Inflammatory macrophage treated with lipopolysaccharide for 1 hour (primary cell): ENCODE results near the gene VDR.

Source experiments
- DNase-seq, 2 donors: peaks; one replicate each; pipeline ENCODE4 v3.0.0-alpha.2; 2020 to 2022

VDR gene

DNA sequence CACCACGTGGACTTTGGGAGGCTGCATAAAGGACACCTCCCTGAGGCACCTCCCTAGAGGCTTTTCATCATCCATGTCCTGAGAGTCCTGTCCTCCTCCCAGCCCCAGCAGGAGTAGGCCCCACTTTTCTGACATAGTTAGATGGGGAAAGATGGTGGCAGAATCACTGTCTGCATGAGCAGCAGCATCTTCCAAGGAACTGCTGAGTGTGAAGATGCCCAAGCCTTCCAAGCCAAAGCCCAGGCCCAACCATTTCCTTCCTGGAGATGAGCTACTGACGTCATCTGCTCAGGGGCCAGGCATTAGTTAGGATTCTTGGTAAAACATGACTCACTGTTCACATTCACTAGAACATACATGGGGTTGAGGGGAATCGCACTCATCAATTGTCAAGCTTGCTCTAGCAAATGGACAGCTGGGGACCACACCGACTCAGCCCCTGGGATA lies 37.3 kb downstream of the VDR start:
- peak; percentile 36 to 66 for DNase-seq

DNA sequence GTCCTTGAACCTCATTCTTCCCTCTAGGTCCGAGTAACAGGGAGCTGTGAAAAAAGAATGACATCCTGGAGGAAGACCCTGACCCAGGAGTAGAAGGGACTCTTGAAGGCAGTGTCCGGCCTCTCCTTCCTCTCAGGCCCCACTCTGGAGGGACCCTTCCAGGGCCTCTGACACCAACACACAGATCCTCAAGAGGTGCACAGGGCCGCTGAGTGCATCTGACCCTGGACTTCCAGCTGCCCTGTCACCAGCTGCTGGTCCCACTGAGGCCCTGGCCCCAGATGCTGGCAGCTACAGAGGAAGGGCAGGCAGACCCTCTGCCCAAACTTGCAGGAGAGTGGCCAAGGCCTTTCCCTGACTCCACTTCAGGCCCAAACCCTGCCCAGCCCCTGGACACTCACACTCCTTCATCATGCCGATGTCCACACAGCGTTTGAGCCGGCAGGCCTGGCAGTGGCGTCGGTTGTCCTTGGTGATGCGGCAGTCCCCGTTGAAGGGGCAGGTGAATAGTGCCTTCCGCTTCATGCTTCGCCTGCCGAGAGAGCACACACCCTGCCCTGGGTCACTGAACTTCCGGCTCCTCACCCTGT lies 40.1 kb downstream of the VDR start:
- DNase-seq = no peak

DNA sequence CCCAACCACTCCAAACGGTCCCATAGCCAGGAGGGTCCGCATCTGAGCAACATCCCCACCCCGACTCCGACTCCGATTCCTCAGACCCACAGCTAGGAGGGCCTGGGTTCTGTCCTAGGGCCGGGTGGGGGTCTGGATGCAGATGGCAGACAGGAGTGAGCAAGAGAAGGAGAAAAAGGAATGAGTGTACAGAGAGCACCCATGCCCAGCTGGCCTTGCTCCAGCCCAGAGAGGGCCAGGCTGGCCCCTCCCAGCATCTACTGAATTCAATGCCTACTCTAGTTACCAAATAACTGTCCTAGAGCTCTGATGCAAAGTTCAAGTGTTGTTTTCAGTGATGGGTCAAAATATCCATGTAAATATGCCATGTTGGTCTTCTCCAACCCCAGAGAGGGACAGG lies 40.8 kb downstream of the VDR start:
- no peak for DNase-seq

DNA sequence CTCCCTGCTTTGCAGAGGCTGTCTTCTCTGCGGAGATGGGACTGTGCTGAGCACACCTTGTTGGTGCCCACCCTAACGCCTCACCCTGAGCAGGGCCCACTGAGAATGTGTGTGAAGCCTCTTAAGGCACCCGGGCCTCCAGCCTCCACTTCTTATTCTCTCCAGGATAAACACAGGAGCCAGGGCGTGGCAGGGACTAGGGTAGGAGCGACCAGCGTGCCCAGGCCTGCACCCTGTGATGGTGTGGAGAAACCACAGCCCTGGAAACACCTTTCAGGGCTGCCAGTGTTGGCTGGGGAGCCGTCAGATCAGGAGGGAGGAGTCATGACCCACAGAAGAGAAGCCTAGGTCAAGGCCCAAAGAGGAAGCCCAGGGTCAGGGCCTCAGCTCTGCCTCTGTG lies 41.3 kb downstream of the VDR start:
- DNase-seq = no peak

DNA sequence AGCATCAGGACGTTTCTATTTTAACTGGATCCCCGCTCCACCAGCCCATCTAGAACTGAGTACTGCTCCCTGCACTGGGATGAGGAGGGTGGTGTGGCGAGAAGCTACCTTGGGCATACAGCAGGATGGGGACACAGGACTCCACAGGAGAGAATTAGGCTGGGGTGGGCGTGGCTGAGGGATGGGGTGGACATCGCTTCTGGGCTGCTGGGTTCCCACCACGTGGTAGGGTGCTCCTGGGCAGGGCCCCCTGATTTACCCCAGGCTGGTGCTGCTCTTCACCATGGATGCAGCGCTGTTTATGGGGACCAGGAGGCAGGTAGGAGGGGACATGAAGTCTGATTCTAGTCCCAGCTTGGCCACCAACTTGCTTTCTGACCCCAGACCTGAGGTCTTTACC lies 41.9 kb downstream of the VDR start:
- DNase-seq = no peak

DNA sequence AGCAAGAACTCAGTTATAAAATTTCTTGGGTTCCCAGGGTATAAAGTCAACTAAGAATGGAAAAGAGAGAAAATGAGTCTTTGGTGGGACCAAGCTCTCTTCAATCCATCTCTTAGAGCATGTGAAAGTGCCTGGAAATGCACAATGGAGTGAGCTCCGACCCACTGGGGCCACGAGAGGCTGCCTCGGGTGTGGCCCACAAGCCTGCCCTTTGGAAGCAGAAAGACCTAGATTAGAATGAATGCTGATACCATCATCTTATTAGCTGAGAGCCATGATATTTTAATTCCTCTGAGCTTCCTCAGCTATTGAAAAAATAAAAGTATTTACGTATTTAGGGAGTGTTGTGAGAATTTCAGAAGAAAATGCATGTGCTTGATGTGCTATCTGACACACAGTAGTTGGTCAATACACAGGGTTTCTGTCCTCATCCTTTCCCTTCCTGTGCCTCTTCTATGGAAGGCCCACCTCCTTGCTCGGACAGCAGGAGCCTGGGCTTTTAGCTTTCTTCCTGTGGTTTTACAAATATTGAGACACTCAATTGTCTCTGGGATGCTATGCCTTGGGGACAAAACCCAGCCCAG lies 42.5 kb downstream of the VDR start:
- DNase-seq = no peak

DNA sequence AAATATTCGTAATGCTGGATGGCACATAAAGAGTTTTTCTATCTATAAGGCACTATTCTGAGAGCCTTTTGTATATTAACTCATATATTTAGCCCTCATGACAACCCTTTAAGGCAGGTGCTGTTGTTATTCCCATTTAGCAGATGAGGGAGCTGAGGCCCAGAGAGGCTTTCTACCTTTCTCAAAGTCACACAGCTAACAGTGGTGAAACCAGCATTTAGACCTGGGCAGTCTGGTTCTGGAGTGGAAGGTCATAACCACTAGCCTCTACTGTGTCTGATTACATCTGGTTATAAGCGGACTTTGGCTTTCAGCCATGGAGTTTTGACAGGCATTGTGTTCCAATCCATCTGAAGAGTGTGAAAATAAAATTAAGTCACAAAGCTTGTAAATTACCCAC lies 43.9 kb downstream of the VDR start:
- DNase-seq = no peak

DNA sequence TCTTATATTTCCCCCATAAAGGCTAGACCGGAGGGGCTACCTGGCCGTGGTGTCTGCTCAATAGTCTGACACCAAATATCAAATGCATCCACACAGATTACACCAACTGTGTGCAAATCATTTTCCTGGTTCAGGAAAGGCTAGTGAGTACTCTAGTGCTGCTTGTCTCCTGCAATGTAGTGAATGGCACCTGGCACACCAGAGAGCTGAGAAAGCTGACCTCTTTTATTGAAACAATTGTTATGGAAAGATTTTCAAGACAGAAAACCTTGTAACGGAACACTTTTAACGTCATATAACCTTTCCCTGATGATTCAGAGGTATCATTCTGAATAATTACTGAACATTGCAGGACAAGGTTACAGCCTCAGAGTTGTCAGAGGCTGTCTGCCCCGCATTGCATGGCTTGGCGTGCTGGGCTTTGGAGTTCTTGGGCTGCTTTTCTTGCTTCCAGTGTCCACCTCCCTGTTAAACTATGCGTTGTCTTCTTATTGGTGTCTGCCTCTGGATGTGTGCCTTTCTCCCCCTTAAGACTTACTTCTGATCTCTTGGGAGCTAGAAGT lies 44.4 kb downstream of the VDR start:
- no peak for DNase-seq

DNA sequence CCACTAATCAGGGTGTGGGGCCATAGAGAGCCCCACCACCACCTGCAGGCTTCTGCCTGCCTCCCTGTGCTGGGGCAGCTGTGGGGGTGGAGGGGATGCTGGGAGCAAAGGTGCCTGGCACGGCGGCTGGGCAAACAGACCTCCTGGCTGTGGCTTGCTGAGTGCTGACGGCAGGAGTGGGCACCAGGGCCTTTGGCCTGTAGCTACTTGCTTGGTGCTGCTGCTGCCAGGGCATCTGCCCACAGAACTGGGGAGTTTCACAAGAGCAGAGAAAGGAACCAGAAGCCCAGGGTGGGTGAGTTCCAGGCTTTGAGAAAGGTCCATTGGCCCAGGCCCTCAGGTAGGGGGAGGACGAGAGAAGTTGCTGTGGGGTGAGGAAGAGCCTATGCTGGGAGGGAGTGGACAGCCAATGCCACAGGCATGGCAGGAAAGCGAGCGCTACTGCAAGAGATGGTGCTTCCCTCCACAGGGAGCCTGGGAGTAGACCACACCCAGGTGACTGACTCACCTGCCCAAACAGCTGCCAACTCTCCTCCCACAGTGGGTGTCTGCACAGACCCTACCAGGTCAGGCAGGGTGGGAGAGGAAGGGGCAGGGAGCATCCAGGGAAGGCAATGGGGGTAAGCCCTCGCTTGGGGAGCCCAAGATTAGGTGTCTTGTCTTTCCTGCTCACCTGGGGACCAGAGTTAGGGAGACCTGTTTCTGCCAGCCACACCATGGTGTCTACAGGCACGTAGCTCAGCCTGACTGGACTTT lies 46.1 kb downstream of the VDR start:
- DNase-seq = no peak

DNA sequence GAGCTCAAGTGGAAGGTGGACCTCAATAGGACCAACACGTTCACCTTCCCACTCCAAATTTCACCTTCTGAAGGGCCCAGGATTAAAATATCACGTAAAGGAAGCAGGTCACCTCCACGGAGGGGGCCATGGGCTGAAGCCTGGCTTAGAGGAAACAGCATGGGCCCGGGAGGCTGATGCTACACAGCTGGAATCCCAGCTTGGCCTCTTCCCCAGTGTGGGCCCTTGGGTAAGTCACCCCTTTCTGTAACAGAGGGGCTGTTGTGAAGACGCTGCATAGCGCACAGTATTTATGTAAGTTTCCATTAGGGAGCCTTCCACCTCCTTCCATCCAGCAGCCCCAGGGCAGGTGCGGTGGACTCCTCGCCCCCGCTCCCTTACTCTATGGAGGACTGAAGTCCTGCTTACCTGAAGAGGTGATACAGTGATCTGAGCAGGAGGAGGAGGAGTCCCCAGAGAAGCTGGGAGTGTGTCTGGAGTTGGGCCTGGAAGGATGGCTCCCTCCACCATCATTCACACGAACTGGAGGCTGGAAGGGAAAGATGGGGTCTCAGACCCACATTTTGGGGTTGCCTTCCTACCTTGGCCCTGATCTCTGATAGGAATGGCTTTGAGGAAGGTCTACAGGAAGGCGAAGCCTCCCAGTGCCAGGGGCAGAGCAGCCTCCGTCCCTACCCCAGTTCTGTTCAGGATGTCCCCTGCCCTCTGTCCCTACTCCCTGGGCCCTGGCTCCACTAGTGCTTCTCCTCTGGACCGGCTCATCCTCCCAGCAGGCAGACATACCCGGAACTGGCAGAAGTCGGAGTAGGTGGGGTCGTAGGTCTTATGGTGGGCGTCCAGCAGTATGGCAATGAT lies 47.8 kb downstream of the VDR start:
- DNase-seq = no peak

DNA sequence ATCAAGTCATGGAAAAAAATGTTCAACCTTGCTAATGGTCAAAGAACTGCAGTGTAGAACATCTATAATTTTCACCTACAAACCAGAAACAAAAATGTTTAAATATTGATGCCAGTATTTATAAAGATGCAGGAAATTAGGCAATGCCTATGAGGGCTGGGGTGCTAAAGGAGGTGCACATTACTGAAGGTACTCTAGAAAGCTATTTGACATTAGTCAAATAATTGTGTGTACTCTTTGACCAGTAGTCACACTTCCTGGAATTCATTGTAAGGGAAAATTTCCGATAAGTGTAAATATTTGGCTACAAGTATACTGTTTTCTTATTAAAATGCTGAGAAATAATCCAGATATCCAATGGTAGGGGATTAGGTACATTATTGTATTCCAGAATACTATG lies 48.7 kb downstream of the VDR start:
- DNase-seq = no peak

DNA sequence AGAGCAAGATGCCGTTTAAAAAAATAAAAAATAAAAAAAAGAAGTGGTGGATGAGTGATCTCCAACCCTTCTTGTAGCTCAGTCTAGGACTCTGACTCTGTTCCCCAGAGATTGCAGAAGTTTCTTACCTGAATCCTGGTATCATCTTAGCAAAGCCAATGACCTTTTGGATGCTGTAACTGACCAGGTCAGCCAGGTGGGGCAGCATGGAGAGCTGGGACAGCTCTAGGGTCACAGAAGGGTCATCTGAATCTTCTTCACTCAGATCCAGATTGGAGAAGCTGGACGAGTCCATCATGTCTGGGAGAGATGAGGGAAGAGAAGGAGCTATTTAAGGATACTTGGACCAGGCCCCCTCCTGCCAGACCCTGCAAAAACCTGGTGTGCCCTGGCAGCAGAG lies 49.3 kb downstream of the VDR start:
- DNase-seq = no peak

DNA sequence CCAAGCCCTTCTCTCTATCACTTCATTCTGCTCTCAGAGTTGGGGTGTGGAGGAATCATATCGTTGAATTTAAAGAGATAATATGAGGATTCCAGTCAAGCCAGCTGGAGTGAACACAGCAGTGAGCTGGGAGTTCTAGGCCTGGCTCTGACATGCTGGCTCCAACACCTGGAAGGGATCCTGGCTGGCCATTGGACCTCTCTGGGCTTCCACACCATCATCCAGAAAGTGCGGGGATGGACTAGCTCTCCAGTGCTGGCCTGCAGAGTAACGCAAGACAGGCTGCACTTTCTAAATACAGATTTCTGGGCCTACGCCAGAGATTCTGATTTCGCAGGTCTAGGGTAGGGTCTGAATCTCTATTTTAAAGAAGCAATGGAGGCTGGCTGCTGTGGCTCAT lies 50.3 kb downstream of the VDR start:
- DNase-seq = no peak

DNA sequence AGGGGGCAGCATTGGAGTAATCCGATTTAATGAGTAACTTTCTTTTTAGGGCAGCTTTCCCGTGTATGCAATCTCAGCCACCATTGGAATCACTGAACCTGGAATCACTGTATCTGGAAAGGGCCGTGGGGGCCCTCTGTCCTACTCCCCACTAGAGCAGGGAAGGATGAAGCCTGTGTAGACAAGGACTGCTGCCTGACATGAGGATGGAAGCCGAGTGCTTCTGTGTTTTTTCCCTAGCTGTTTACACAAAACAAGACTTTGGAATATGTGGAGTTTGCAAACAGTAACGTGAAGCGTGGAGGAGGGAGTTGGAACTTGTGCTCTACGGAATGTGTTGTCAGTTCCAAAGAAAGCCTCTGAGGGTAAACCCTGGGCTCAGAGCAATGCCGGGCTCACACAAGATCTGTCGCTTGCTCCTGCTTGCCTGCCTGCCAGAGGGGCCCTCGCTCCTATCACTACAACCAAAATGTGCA lies 52.7 kb downstream of the VDR start:
- DNase-seq = no peak

DNA sequence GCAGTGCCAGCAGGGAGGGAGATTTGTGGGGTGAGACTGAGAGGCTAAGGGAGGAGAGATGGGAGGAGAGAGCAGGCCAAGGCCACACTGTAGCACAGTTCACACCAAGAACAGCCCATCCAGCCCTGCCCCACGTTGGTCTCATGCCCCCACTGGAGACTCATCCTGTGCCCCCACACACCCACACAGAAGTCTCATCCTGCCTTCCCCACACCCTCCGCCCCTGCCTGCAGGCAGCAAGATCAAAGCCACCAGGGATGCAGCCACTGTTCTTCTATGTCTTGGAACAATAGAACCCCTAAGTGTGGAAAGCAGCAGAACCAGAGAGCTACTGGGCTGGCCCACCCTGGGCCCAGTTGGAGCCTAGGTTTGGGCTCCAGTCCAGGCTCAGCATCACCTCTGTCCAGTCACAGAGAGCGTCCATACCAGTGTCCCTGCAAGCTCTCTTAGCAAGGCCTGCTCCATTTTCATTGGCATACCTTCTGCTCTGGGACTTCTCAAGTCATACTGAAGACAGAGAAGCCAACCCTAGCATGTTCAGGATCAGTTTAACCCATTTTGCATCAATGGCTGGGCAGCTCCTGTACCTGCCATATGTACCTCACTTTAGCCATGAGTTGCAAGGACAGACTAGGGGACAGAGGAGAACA lies 53.4 kb downstream of the VDR start:
- no peak for DNase-seq

DNA sequence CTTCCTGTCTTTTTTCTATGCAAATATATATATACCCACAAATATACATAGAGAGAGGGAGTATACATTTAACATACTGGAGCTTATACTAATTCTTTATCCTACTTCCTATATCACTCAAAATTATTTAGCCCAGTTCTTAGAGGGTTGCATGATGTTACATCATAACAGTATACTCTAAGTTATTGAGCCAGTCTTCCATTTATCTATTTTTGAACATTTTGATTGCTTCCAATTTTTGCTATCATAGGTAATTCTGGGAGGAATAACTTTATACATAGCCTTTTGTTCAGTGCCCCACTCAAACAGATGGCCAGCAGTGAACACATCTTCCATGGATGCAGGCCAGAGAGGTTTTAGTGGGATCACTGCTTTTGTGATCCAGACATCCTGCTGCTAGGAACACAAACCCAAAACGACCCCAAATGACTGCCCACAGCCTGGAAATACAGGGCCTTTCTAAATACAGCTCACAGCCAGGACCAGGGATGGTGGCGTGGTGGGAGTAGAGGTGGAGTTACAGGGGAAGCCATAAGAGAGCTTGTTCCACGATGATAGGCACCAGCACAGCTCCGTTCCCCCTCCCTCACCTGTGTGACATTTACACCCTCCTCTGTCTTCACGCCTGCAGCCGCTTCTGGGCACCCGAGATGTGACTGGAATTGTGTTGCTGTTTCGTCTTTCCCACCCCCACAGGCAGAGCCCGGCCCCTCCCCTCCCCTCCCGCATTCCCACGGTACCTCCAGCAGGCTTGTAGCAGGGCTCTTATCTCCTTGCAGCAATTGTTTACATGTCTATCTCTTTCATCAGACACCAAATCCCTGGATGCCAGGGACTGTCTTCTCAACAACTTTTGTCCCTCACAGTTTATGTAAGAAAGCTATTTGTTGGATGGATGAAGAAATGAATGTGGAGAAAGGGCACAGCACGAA lies 54.4 kb downstream of the VDR start:
- no peak for DNase-seq

DNA sequence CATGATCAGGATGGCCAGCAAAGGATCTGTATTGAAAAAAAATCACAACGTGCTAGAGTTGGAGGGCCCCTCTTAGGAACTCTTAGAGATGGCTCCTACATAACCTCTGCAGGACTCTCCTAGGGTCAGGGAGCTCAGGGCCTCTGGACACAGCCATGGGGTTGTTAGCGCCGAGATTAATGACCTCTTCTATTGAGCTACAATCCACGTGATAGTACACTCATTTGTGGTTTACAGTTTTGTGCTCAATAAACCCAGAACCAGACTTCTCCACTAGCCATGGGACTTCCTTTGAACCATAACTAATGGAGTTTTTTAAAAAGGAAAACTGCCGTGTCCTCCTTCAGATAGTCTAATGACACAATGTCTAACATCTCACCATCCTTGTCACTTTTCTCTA lies 55.5 kb downstream of the VDR start:
- no peak for DNase-seq

DNA sequence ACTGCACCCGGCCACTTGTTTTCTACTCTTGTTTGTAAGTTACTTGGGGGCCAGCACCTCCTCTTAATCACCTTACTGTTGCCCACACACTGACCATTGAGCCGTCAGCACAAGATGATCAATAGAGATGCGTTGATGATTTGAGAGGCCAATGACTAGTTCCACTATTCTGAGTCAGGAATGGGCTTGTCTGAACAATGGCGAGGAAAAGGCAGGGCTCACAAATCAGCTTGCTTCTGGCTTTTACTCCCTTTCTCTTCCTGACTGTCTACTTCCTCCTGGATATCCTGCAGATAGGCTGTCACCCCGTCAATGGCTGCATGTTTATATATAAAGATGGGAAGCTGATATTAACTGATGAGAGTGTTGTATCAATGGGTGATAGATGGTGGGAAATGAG lies 55.9 kb downstream of the VDR start:
- no peak for DNase-seq

DNA sequence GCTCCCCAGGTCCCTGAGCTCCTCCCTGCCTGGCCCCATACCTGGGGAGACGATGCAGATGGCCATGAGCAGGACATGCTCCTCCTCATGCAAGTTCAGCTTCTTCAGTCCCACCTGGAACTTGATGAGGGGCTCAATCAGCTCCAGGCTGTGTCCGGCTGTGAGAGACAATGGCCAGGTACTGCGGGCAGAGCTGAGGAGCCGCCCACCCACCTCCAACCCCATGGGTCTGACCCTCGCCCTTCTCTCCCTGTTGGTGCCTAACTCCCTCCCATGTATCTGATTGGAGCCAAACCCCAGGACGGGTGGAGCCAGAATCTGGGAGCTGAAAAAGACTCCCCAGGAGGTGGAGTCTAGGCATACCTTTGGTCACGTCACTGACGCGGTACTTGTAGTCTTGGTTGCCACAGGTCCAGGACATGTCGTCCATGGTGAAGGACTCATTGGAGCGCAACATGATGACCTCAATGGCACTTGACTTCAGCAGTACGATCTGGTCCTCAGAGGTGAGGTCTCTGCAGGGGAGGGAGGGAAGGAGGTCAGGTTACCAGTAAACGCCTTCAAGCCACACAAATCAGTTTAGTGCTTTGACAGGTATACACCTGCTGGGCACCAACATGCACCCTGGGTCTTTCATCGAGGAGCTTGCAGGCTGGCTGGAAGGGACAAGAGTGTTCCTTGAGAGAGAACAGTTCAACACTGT lies 58.3 kb downstream of the VDR start:
- DNase-seq = no peak

DNA sequence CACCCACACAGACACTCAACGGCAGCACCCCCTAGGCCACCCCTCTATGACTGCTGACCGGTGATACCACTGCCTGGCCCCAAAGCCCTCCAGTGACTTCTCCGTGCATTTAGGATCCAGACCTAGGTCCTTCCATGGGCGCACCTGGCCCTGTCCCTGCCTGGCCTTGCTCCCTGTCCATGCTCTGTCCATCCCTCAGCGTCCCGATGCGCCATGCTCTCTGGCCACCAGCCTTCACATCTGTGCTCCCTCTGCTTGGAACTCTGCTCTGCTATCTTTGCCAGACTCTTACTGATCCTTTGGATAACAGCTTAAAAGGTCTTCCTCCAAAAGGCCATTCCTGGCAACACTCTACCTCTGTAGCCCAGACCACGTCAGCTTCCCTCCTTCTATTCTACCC lies 59.7 kb downstream of the VDR start:
- DNase-seq = no peak
